ENCODE results near the gene MMP25. TPM values are rescaled to one million over a fixed set of nuclear protein-coding genes. Genes with fewer than 3 reads are reported as not detected.
"Not testable (repeated sequence)": the region's sequence is repeated elsewhere in the genome, so short reads cannot be mapped to it uniquely, and the experiment has no call there.

MMP25 gene
- total RNA-seq, 2 experiments from 2014 or later, result 112 to 117 TPM

DNA sequence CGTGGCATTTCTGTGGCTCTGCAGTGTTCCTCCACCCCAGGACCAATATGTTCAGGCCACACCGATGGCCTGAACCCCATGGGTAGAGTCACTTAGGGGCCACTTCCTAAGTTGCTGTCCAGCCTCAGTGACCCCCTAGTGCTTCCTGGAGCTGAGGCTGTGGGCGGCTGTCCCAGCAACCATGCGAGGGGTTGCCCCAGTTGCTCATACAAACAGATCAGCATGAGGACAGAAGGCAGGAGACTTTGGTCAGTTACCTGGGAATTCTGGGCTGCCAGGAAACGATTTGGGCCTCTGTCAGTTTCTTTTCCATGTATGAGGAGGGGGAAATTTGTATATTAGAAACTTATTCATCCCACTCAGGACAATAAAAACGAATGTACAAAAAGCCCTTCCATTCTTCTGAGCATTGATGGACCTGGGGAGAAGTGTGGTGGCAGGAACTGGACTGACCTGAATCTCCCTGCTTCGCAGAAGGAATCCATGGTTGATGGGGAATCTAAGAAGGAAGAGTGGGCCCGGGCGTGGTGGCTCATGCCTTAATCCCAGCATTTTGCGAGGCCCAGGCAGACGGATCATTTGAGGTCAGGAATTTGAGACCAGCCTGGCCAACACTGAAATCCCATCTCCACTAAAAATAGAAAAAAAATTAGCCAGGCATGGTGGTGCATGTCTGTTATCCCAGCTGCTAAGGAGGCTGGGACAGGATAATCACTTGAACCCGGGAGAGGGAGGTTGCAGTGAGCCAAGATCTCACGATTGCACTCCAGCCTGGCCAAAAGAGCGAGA, 14.2 kb downstream of the MMP25 start:
- Mint-ChIP-seq H3K9me3 (no peaks in the 10 kb centered on the region), H3K27ac (peak overlapping the region; percentile 86), H3K4me3 (peak overlapping the region; percentile 79), H3K27me3 (no peaks in the 10 kb centered on the region), H3K36me3 (ENCODE audit: low read depth) (peaks cover 55% of the 10 kb centered on the region), H3K4me1 (peaks cover 75% of the 10 kb centered on the region)
- ChIA-PET CTCF (interaction anchor here (1.1 to 6.3 kb wide), 13 partner anchors 13 to 109 kb away, joined by 3 to 177 read pairs (median 16); partner anchors contain the start of gene ZNF213), POLR2A (interaction anchor here (1.0 to 6.1 kb wide), 6 partner anchors 9 to 74 kb away, joined by 3 to 96 read pairs (median 18); partner anchors contain the start of gene ZNF213)
- DNase-seq, result no peak

DNA sequence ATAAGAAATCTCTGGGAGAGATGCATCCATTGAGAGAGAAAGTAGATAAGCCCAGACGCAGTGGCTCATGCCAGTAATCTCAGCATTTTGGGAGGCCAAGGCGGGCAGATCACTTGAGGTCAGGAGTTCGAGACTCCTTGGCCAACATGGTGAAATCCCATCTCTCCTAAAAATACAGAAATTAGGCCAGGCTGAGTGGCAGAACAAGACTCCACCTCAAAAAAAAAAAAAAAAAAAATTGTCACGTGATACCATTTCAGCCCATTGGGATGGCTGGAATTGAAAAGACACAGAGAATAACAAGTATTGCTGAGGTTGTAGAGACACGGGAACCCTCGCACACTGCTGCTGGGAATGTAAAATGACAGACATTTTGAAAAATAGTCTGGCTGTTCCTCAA, 16.2 kb downstream of the MMP25 start:
- no peak overlapping the region for H3K4me3 Mint-ChIP-seq
- peaks cover 58% of the 10 kb centered on the region for H3K36me3 Mint-ChIP-seq (ENCODE audit: low read depth)
- no peak for DNase-seq
- no peaks in the 10 kb centered on the region for H3K9me3 Mint-ChIP-seq
- POLR2A ChIA-PET, result interaction anchor here (1.1 to 8.3 kb wide), 6 partner anchors 8 to 72 kb away, joined by 3 to 187 read pairs (median 36); partner anchors contain the start of genes MMP25 and ZNF213
- no peaks in the 10 kb centered on the region for H3K27me3 Mint-ChIP-seq
- peaks cover 57% of the 10 kb centered on the region for H3K4me1 Mint-ChIP-seq
- no peak overlapping the region for H3K27ac Mint-ChIP-seq
- CTCF ChIA-PET, result interaction anchor here (1.3 to 4.7 kb wide), 2 partner anchors 30 to 67 kb away, joined by 4 to 44 read pairs; no protein-coding TSS in a partner anchor

DNA sequence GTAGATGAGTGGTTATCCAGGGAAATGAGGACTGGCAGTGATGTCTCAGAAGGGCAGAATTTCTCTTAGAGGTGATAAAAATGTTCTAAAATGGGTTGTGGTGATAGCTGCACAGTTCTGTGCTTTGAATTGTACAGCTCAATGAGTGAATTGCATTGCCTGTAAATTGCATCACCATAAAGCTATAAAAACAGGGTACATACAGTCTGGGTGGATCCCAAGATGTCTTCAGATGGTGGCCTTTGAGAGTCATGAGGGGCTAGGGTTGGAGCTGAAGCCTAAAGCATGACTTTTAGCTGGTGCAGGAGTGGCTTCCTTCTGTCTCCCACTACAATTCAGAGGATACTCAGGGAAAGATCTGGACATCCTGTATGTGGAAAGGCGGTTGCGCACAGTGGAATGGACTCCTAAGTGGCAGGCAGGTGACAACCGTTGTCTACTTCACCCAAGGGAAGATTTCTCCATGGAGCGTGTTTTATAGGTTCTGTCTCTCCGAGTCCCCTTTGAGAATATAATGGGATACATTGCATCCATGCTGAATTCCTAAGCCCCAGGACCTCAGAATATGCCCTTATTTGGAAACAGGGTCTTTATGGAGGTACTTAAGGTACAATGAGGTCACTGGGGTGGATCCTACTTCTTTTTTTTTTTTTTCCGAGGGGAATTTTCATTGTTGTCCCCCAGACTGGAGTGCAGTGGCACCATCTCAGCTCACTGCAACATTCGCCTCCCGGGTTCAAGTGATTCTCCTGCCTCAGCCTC, 17.4 kb downstream of the MMP25 start:
- Mint-ChIP-seq H3K4me3 (peak overlapping the region; percentile 45), H3K27me3 (no peaks in the 10 kb centered on the region), H3K36me3 (ENCODE audit: low read depth) (peaks cover 63% of the 10 kb centered on the region), H3K27ac (peak overlapping the region; percentile 99), H3K4me1 (peaks cover 63% of the 10 kb centered on the region), H3K9me3 (no peaks in the 10 kb centered on the region)
- ChIA-PET CTCF (interaction anchor here (0.8 to 4.7 kb wide), 8 partner anchors 13 to 70 kb away, joined by 3 to 44 read pairs (median 4); partner anchors contain the start of gene ZNF213), POLR2A (interaction anchor here (0.9 to 8.3 kb wide), 13 partner anchors 12 to 101 kb away, joined by 3 to 187 read pairs (median 8); partner anchors contain the start of genes MMP25, PKMYT1 and ZNF213)
- DNase-seq, result no peak

DNA sequence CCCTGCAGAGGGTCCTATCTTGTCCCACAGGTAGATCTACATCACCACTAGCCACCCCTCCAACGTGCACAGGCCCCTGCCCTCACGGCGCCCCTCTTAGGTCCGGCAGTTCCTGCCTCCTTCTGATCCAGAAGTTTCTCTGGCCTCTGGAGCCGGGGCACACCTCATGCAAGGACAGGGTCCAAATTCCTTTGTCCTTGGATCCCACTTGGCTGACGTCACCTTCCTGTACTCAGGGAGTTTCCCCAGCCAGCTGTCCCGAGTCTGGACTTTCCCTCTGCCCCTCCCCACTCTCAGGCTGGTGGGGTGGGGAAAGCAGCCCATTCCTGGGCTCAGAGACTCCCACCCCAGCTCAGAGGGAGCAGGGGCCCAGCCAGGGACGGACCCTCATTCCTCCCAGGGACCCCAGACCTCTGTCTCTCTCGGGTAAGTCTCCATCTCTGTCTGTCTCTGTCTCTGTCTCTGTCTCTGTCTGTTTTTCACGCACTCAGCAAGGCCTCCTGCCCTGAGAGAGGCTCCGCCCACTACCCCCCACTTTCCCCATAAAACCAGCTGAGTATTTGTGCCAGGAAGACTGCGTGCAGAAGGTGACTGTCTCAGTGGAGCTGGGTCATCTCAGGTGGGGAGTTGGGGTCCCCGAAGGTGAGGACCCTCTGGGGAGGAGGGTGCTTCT, 18.8 kb downstream of the MMP25 start, which contains the start of gene IL32:
Gene IL32 (plus strand): TSS at position 572 of the 673 bp plus-strand sequence. CDS start 172 bp downstream, outside the sequence.
- H3K36me3 Mint-ChIP-seq (ENCODE audit: low read depth), result peaks cover 66% of the 10 kb centered on the region
- POLR2A ChIA-PET, result interaction anchor here (0.6 to 8.3 kb wide), 24 partner anchors 8 to 93 kb away, joined by 3 to 187 read pairs (median 5); partner anchors contain the start of genes HCFC1R1, MMP25, PKMYT1 and TNFRSF12A

DNA sequence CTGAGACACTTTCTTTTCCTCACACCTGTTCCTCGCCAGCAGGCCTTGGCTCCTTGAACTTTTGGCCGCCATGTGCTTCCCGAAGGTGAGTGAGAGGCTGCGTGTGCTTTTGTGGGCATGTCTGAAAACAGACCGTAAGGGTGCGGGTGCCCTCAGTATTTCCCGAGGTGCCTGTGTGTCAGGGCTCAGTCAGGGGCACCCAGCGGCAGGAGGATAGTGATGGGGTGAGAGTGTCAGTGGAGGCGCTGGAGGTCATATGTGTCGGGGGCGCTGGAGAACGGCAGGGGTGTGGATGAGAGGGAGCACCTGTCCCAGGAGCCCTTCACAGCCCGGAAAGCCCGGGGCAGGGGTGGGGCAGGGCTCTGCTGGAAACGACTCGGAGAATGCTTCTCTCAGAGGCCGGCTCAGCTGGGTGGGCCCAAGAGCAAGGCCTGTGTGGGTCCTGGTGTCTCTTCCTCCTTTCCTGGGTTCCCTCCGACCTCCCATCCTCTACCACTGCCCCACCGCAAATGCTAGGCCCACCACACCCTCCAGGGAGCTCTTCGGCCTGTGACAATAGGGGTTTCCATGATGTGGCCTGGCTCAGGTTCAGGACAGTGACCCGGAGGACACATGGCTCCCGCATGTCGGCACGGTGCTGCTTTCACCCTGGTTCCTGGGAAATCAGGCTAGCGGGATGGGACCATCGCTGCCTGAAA, 19.5 kb downstream of the MMP25 start:
- no peaks in the 10 kb centered on the region for H3K27me3 Mint-ChIP-seq
- peak overlapping the region; percentile 100 for H3K4me3 Mint-ChIP-seq
- no peaks in the 10 kb centered on the region for H3K9me3 Mint-ChIP-seq
- ChIA-PET CTCF (interaction anchor here (0.6 to 4.7 kb wide), 8 partner anchors 9 to 63 kb away, joined by 3 to 44 read pairs (median 4); partner anchors contain the start of genes HCFC1R1 and THOC6), POLR2A (interaction anchor here (0.8 to 8.3 kb wide), 21 partner anchors 8 to 92 kb away, joined by 3 to 187 read pairs (median 5); partner anchors contain the start of genes HCFC1R1, MMP25, PKMYT1 and TNFRSF12A)
- no peak for DNase-seq
- peak overlapping the region; percentile 99 for H3K27ac Mint-ChIP-seq
- H3K4me1 Mint-ChIP-seq, result peaks cover 68% of the 10 kb centered on the region
- peaks cover 64% of the 10 kb centered on the region for H3K36me3 Mint-ChIP-seq (ENCODE audit: low read depth)

More for the DNA sequence above, 18.8 kb downstream of the MMP25 start, which contains the start of gene IL32:
- H3K27me3 Mint-ChIP-seq, result no peaks in the 10 kb centered on the region
- peaks cover 68% of the 10 kb centered on the region for H3K4me1 Mint-ChIP-seq
- H3K27ac Mint-ChIP-seq, result peak within 1 kb of the TSS; percentile 99
- H3K9me3 Mint-ChIP-seq, result no peaks in the 10 kb centered on the region
- CTCF ChIA-PET, result interaction anchor here (0.6 to 4.7 kb wide), 9 partner anchors 9 to 69 kb away, joined by 3 to 44 read pairs (median 4); partner anchors contain the start of genes HCFC1R1, THOC6 and ZNF213
- peak; percentile 80 for DNase-seq
- peak within 1 kb of the TSS; percentile 100 for H3K4me3 Mint-ChIP-seq

DNA sequence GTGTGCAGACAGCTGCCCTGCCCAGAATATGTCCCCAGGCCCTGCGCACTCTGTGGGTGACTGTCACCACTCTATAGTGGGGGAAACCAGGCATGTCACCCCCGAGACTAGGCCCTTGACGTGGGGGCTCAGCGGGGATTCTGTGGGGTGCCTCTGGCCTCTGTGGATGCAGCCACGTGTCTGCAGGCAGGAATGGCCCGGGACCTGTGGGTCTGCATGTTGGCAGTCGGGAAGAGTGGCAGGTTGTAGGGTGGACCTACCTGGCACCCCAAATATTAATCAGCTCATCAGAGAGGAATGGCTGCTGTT, 20.0 kb downstream of the MMP25 start:
- POLR2A ChIA-PET, result interaction anchor here (1.0 to 8.3 kb wide), 11 partner anchors 8 to 92 kb away, joined by 3 to 187 read pairs (median 10); partner anchors contain the start of genes MMP25 and ZNF213
- Mint-ChIP-seq H3K36me3 (ENCODE audit: low read depth) (peaks cover 64% of the 10 kb centered on the region), H3K4me1 (peaks cover 71% of the 10 kb centered on the region)

DNA sequence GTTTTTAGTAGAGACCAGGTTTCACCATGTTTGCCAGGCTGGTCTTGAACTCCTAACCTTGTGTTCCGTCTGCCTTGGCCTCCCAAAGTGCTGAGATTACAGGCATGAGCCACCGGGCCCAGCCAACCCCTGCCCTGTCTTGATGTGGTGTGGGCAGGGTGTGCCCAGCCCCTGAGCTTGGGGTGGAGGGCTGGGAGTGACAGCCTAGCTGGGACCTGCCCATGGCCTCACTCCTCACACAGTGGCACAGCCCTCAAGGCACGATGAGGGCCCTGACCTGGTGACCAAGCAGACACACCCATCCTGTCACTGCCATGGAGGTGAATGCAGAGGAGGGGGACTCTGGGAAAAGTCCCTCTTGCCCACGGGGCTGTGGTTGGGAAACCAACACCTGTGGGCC, 22.1 kb downstream of the MMP25 start:
- Mint-ChIP-seq H3K4me3 (peak overlapping the region; percentile 100), H3K4me1 (peaks cover 71% of the 10 kb centered on the region), H3K27me3 (no peaks in the 10 kb centered on the region), H3K27ac (peak overlapping the region; percentile 100), H3K9me3 (no peaks in the 10 kb centered on the region), H3K36me3 (ENCODE audit: low read depth) (peaks cover 59% of the 10 kb centered on the region)
- CTCF ChIA-PET, result interaction anchor here (0.8 to 1.7 kb wide), 5 partner anchors 10 to 61 kb away, joined by 3 to 7 read pairs (median 4); no protein-coding TSS in a partner anchor
- POLR2A ChIA-PET, result interaction anchor here (0.6 to 8.3 kb wide), 11 partner anchors 8 to 66 kb away, joined by 3 to 187 read pairs (median 4); partner anchors contain the start of genes MMP25, ZNF213 and ZSCAN10
- DNase-seq, result peak; percentile 56

More for the DNA sequence above, 20.0 kb downstream of the MMP25 start:
- Mint-ChIP-seq H3K27me3 (no peaks in the 10 kb centered on the region), H3K27ac (peak overlapping the region; percentile 99), H3K4me3 (peak overlapping the region; percentile 100), H3K9me3 (no peaks in the 10 kb centered on the region)
- CTCF ChIA-PET, result interaction anchor here (1.0 to 4.7 kb wide), 4 partner anchors 8 to 63 kb away, joined by 3 to 44 read pairs (median 5); no protein-coding TSS in a partner anchor
- no peak for DNase-seq

DNA sequence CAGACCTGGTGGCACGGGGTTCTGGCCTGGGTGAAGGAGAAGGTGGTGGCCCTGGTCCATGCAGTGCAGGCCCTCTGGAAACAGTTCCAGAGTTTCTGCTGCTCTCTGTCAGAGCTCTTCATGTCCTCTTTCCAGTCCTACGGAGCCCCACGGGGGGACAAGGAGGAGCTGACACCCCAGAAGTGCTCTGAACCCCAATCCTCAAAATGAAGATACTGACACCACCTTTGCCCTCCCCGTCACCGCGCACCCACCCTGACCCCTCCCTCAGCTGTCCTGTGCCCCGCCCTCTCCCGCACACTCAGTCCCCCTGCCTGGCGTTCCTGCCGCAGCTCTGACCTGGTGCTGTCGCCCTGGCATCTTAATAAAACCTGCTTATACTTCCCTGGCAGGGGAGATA, 22.8 kb downstream of the MMP25 start:
- H3K36me3 Mint-ChIP-seq (ENCODE audit: low read depth), result peaks cover 61% of the 10 kb centered on the region
- CTCF ChIA-PET, result interaction anchor here (0.8 to 1.2 kb wide), 3 partner anchors 11 to 61 kb away, joined by 3 to 4 read pairs (median 4); no protein-coding TSS in a partner anchor
- not testable (repeated sequence) for H3K27me3 Mint-ChIP-seq, H3K9me3 Mint-ChIP-seq, DNase-seq
- POLR2A ChIA-PET, result interaction anchor here (0.8 to 8.3 kb wide), 10 partner anchors 7 to 58 kb away, joined by 3 to 187 read pairs (median 4); partner anchors contain the start of gene ZSCAN10
- H3K27ac Mint-ChIP-seq, result peak overlapping the region; percentile 100
- peaks cover 72% of the 10 kb centered on the region for H3K4me1 Mint-ChIP-seq
- H3K4me3 Mint-ChIP-seq, result peak overlapping the region; percentile 62

DNA sequence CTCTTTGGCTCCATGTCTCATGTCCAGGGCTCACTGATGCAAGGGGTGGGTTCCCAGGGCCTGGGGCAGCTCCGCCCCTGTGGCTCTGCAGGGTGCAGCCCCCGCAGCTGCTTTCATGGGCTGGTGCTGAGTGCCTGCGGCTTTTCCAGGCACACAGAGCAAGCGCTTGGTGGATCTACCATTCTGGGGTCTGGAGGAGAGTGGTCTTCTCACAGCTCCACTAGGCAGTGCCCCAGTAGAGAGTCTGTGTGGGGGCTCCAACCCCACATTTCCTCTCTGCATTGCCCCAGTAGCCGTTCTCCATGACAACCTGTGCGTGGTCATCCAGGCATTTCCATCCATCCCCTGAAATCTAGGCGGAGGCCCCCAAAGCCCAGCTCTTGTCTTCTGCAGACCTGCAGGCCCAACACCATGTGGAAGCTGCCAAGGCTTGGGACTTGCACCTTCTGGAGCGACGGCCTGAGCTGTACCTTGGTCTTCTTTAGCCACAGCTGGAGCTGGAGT, 24.3 kb downstream of the MMP25 start:
- peaks cover 70% of the 10 kb centered on the region for H3K4me1 Mint-ChIP-seq
- DNase-seq, result no peak

DNA sequence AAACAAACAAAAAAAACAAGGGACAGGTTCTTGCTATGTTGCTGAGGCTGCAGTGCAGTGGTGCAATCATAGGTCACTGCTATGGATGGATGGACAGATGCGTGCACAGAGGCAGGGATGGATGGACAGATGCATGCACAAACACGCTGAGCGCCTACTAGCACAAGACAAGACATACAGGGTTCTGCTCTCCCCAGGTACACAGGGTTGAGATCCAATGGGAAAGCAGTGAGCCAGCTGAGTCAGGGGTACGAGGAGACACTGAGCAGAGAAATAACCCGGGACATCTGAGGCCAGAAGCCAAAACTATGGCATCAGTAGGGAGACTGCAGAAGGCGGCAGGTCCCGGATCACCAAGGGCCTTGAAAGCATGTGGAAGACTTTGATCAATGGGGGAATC, 25.3 kb downstream of the MMP25 start:
- peak overlapping the region; percentile 100 for H3K27ac Mint-ChIP-seq
- ChIA-PET POLR2A (interaction anchor here (1.0 to 1.8 kb wide), 4 partner anchors 14 to 87 kb away, joined by 3 to 8 read pairs (median 4); partner anchors contain the start of gene ZNF213), CTCF (interaction anchor here (1.4 kb wide), 1 partner anchor 60 kb away, joined by 3 read pairs; no protein-coding TSS in a partner anchor)
- no peaks in the 10 kb centered on the region for H3K27me3 Mint-ChIP-seq
- peaks cover 79% of the 10 kb centered on the region for H3K4me1 Mint-ChIP-seq
- DNase-seq, result no peak
- no peaks in the 10 kb centered on the region for H3K9me3 Mint-ChIP-seq
- peak overlapping the region; percentile 41 for H3K4me3 Mint-ChIP-seq
- H3K36me3 Mint-ChIP-seq (ENCODE audit: low read depth), result peaks cover 50% of the 10 kb centered on the region

More for the DNA sequence above, 24.3 kb downstream of the MMP25 start:
- CTCF ChIA-PET, result interaction anchor here (1.4 to 1.5 kb wide), 2 partner anchors 59 to 61 kb away, joined by 3 to 6 read pairs; no protein-coding TSS in a partner anchor
- Mint-ChIP-seq H3K4me3 (peak overlapping the region; percentile 62), H3K36me3 (ENCODE audit: low read depth) (peaks cover 60% of the 10 kb centered on the region), H3K9me3 (no peaks in the 10 kb centered on the region), H3K27me3 (no peaks in the 10 kb centered on the region), H3K27ac (peak overlapping the region; percentile 100)
- POLR2A ChIA-PET, result interaction anchor here (0.6 to 2.5 kb wide), 9 partner anchors 9 to 88 kb away, joined by 3 to 9 read pairs (median 4); partner anchors contain the start of gene ZNF213

DNA sequence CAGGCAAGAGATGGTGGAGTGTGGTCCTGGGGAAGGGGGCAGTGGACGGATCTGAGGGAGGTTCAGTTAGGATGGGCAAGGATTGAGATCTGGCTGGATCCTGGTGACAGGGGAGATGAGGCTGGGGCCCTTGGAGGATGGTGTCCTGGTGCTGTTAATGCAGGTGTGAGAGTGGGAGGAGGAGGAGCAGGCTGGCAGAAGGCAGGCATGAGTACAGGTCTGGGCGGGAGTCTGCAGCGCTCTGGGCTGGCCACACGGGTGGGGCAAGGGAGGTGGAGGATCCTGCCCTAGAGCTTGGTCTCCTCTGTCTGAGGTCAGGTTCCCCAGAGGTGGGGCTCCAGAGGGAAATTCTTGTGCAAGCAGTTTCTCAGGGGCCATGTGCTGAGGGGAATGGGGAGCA, 25.8 kb downstream of the MMP25 start:
- POLR2A ChIA-PET, result interaction anchor here (1.5 kb wide), 1 partner anchor 57 kb away, joined by 5 read pairs; no protein-coding TSS in a partner anchor

More for the DNA sequence above, 25.8 kb downstream of the MMP25 start:
- Mint-ChIP-seq H3K27ac (peak overlapping the region; percentile 100), H3K36me3 (ENCODE audit: low read depth) (peaks cover 45% of the 10 kb centered on the region), H3K4me1 (peaks cover 84% of the 10 kb centered on the region), H3K4me3 (peak overlapping the region; percentile 41)
- DNase-seq, result peak; percentile 66
- H3K27me3 Mint-ChIP-seq, CTCF ChIA-PET, H3K9me3 Mint-ChIP-seq: not testable (repeated sequence)
